ENCODE results near the gene CCNY.

CCNY gene

DNA sequence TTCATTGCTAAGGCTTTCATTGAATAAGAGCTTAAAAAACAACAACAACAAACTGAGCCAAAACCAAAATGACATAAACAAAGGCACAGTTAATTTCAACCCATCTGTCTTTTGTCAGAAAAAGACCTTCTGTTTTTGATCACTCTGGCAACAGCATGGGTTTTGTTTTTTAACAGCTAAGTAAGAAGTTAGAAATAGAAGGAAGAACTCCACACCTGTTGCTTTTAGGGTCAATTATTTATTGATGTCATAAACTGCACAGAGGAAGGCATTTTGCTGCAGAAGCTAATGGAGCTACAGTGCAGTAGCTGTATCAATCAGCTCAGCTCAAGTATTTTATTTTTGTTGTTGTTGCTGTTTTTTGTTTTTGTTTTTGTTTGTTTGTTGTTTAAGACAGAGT, 252.5 kb downstream of the CCNY start:
- no peak overlapping the region for H3K4me3 ChIP-seq (replicated peaks in 1 of 2; ENCODE audit: low read depth in 2 of 2, low read length in 2 of 2)
- DNase-seq (ENCODE audit: low read depth in 2 of 2): no peak
- TF ChIP-seq, protein P1, sequence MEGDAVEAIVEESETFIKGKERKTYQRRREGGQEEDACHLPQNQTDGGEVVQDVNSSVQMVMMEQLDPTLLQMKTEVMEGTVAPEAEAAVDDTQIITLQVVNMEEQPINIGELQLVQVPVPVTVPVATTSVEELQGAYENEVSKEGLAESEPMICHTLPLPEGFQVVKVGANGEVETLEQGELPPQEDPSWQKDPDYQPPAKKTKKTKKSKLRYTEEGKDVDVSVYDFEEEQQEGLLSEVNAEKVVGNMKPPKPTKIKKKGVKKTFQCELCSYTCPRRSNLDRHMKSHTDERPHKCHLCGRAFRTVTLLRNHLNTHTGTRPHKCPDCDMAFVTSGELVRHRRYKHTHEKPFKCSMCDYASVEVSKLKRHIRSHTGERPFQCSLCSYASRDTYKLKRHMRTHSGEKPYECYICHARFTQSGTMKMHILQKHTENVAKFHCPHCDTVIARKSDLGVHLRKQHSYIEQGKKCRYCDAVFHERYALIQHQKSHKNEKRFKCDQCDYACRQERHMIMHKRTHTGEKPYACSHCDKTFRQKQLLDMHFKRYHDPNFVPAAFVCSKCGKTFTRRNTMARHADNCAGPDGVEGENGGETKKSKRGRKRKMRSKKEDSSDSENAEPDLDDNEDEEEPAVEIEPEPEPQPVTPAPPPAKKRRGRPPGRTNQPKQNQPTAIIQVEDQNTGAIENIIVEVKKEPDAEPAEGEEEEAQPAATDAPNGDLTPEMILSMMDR (IDR thresholded peaks at IDR 0.05; ENCODE audit: low read depth, low read length): no peak

DNA sequence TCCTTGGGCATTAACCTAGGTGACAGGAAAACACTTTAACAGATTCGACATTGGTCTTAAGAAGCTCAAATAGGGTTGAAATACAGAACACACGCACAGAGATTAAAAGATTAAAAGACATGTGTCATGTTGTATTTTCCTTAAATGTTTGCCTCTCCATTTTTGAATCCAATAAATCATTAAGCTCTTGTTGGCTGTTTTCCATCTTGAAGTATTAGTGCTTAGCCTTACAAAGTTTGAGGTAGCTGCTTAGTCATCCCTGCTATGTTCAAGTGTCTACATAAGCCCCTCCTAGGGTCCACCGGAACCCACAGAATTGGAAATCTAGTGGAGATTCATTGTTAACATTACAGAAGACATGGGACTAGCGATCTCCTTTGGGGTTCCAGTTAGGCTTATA, 256.1 kb downstream of the CCNY start:
- no peak overlapping the region for H3K4me3 ChIP-seq (replicated peaks in 1 of 2; ENCODE audit: low read depth in 2 of 2, low read length in 2 of 2)
- DNase-seq (ENCODE audit: low read depth in 2 of 2): no peak
- TF ChIP-seq, protein P1 (IDR thresholded peaks at IDR 0.05; ENCODE audit: low read depth, low read length): no peak

DNA sequence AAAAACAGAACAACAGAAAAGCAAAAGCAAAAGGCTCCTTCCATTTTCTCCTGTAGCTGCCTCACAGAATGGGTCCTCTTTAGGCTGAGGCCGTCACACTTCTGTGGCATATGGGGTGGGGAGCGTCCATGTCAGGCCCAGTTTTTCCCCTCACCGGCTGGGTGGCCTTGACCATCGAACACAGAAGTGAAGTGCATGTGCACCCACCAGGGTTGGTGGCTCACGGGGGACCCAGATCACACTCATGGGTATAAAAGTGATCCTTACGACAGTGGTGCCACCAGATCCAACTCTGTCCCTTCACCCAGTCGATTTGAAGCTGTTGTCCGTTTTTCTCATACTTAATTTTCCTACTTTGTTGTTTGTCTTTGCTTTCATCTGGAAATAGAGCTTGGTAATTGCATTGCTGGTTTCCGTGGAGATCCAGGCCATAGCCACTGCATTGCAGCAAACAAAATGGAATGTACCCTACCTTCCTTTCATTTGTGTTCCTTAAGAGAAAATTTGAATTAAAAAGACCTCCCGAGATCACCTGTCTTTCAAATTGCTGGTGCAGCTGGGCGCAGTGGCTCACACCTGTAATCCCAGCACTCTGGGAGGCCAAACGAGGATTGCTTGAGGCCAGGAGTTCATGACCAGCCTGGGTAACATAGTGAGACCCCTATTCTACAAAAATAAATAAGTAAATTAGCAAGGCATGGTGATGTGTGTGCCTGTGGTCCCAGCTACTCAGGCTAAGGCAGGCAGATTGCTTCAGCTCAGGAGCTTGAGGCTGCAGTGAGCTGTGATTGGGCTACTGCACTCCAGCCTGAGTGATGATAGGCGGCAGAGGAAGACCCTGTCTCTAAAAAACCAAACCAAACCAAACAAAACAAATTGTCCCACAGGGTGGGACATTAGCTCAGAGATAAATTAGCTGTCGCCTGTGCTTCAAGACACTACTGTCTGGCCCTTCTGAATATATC, 258.1 kb downstream of the CCNY start:
- TF ChIP-seq, protein P1 (IDR thresholded peaks at IDR 0.05; ENCODE audit: low read depth, low read length): no peak
- no peak for DNase-seq (ENCODE audit: low read depth in 2 of 2)
- no peak overlapping the region for H3K4me3 ChIP-seq (replicated peaks in 1 of 2; ENCODE audit: low read depth in 2 of 2, low read length in 2 of 2)

DNA sequence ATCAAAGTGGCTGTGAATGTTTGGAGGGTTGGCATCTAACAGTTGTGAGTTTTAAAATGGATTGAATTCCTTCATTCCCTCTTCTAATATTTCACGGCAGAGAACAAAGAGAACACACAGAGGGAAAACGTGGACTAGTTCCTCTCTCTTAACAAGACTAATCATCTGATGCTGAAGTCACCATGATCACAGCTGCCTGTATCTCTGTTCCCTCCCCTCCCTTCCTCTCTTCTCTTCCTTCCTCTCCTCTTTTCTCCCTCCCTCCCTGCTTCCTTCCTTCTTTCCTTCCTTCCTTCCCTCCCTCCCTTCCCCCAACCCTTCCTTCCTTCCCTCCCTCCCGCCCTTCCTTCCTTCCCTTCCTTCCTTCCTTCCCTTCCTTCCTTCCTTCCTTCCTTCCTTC, 258.8 kb downstream of the CCNY start:
- TF ChIP-seq, protein P1 (IDR thresholded peaks at IDR 0.05; ENCODE audit: low read depth, low read length): no peak
- no peak overlapping the region for H3K4me3 ChIP-seq (replicated peaks in 1 of 2; ENCODE audit: low read depth in 2 of 2, low read length in 2 of 2)
- no peak for DNase-seq (ENCODE audit: low read depth in 2 of 2)

DNA sequence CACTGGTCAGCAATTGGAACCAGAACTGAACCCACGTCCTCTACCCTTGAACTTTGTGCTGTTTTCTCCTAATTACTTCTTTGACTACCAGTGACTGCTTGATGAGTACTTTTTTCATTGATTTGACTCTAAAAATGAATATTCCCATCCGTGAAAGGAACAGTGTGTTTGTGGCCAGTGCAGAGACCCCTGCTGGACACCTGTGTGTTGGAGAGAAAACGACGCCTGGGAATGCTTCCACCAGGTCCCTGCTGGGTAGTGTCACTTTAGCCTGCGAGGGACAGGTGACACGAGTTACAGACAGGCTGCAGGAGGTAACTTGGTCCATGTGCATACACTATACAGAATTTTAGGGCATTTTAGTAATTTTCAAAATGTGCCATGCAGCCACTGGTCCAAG, 262.1 kb downstream of the CCNY start:
- no peak overlapping the region for H3K4me3 ChIP-seq (replicated peaks in 1 of 2; ENCODE audit: low read depth in 2 of 2, low read length in 2 of 2)
- TF ChIP-seq, protein P1 (IDR thresholded peaks at IDR 0.05; ENCODE audit: low read depth, low read length): peak; percentile 52
- DNase-seq (ENCODE audit: low read depth in 2 of 2): peak in 1 of 2 donors; percentile 26

DNA sequence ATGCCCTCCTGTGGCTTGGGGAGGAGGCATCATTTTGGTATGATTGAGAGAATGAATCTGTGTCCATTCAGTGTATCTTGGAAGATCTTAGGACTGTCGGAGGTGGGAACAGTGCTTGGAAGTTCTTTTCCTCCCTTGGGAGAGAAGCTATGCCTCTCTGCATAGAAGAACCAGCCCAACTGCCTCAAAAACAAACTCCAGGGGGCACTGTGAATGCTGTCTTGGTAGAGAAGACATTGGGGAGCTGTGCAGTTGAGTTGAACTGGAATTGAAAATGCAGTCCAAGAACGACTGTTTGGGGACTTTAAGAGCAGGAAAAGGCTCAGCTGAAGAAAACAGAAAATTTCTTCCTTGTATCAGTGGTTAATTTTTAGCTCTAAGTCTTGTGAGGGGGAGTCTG, 263.9 kb downstream of the CCNY start:
- TF ChIP-seq, protein P1 (IDR thresholded peaks at IDR 0.05; ENCODE audit: low read depth, low read length): peak; percentile 32
- DNase-seq (ENCODE audit: low read depth in 2 of 2): peak; percentile 12 to 23
- H3K4me3 ChIP-seq (replicated peaks in 1 of 2; ENCODE audit: low read depth in 2 of 2, low read length in 2 of 2): no peak overlapping the region
